ENCODE results near the gene UNC13D.
A peak's percentile ranks its signal among the peaks of the same experiment; 100 is the strongest.

UNC13D gene

GRCh38 chr17:75810216-75810615 lies 34.0 kb downstream of the UNC13D start:
- DNase-seq: peak in 2 of 10 donors; percentile 17 to 20

GRCh38 chr17:75809631-75810111 lies 34.5 kb downstream of the UNC13D start:
- intact Hi-C loops (cut with DNase I): no loop called here
- DNase-seq: peak in 3 of 10 donors; percentile 57 to 75 (median 68)

More at GRCh38 chr17:75810216-75810615, 34.0 kb downstream of the UNC13D start:
- intact Hi-C loops (cut with DNase I): no loop called here

DNA sequence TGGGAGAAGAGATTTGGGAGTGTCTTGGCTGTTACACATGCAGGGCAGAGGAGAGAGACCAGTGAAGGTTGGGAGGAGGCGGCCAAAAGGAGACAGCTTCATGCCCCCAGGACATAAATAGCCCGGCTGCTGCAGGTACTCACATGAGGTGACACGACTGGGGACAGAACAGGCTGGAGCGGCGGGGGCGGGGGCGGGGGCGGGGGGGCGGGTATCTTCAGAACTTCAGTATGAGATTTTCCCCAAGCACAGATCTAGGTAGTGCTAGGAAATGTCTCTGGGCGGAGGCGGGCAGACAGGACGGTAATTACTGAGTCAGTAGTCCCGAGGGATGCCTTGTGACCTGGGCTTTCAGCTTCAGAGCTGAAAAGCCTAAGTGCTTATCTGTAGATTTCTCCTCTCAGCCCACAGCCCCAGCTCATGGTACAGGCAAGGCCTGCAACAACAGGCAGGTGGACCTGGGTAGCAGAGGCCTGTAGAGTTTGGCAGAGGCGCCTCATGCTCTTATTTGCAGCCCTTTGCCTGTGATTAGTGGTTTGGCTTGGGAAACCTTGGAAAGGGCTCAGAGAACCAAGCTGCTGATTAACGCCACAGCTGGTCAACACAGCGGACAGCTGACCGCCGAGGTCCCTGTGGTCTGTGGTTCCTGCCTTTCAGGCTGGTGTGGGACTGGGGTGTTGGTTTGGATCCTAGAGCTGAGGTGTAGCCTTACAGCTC lies 35.1 kb downstream of the UNC13D start:
- peak in 3 of 10 donors; percentile 55 to 66 (median 61) for DNase-seq
- intact Hi-C loops (cut with DNase I): no loop called here

- peak in 1 of 10 donors; percentile 32 for DNase-seq
- intact Hi-C loops (cut with DNase I): no loop called here
Observed at GRCh38 chr17:75808549-75808904, 35.7 kb downstream of the UNC13D start.

GRCh38 chr17:75807861-75808260 lies 36.3 kb downstream of the UNC13D start:
- peak in 1 of 10 donors; percentile 44 for DNase-seq
- intact Hi-C loops (cut with DNase I): no loop called here

- intact Hi-C loops (cut with DNase I): no loop called here
- peak in 2 of 10 donors; percentile 29 to 72 for DNase-seq
Observed at GRCh38 chr17:75806822-75807500, 37.2 kb downstream of the UNC13D start.

DNA sequence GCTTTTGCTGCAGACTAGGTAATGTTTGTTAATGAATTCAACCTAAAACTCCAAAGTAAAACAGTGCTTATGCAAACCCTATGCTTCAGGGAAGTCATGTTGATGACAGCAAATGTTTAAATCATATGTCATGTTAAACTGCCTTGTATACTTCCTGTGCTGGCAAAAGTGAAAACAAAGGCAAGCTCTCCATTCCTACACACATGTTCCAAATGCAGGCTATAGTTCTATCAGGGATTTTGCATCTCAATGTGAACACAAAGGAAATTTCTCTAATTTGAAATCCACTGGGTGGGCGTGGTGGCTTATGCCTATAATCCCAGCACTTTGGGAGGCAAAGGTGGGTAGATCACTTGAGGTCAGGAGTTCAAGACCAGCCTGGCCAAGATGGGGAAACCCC lies 40.3 kb downstream of the UNC13D start:
- intact Hi-C loops (cut with DNase I): no loop called here
- DNase-seq: peak in 1 of 10 donors; percentile 5

GRCh38 chr17:75799402-75799801 lies 44.8 kb downstream of the UNC13D start:
- intact Hi-C loops (cut with DNase I): no loop called here
- DNase-seq: no peak

DNA sequence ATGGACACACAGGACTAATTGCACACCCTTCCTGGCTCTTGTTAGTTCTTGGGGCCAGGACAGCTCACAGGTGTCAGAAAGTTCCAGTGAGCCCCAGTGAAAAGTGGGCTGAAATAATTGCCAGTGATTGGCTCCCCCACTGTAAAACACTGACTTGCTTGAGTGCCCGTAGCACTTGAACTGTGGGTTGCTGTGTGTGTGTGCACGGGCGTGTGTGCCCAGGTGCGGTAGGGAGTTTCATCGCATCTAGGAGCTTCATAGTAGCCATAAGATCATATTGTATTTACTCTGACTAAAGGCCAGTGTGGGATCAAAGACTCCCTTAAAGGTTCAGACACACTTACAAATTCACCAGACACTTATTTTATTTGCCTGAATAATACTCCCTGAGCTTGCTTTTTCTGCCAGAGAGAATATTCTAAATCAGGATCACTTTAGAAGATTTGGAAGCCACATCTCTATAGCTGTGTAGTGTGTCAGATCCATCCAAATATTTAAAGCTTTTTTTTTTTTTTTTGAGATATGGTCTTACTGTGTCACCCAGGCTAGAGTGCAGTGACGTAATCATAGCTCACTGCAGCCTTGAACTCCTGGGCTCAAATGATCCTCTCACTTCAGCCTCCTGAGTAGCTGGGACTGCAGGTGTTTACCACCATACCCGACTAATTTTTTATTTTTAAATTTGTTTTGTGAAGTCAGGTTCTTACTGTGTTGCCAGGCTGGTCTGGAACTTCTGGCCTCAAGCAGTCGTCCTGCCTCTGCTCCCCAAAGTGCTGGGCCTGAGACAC lies 48.2 kb downstream of the UNC13D start:
- peak in 2 of 10 donors; percentile 8 to 18 for DNase-seq
- intact Hi-C loops (cut with DNase I): no loop called here

- DNase-seq: no peak
- intact Hi-C loops (cut with DNase I): no loop called here
Observed at GRCh38 chr17:75793460-75793859, 50.7 kb downstream of the UNC13D start.

- intact Hi-C loops (cut with DNase I): no loop called here
- no peak for DNase-seq
Observed at GRCh38 chr17:75791254-75791653, 53.0 kb downstream of the UNC13D start.

GRCh38 chr17:75785016-75785890 lies 59.0 kb downstream of the UNC13D start:
- peak; percentile 69 to 97 (median 84) for DNase-seq
- intact Hi-C loops (cut with DNase I): loop anchor here (5.0 kb wide), 2 partner anchors 42 to 67 kb away; no protein-coding TSS in a partner anchor

GRCh38 chr17:75784473-75785015 lies 59.7 kb downstream of the UNC13D start, which contains the start of gene UNK:
TSS of gene UNK (plus strand) at chr17:75784806. CDS start at chr17:75784881, 75 bp downstream.
- peak; percentile 97 to 99 (median 98) for DNase-seq
- intact Hi-C loops (cut with DNase I): loop anchor here (5.0 kb wide), 2 partner anchors 43 to 68 kb away; no protein-coding TSS in a partner anchor

- DNase-seq: peak in 3 of 10 donors; percentile 33 to 84 (median 78)
- intact Hi-C loops (cut with DNase I): no loop called here
Observed at GRCh38 chr17:75783803-75784472, 60.3 kb downstream of the UNC13D start.

GRCh38 chr17:75783069-75783783 lies 61.0 kb downstream of the UNC13D start:
- intact Hi-C loops (cut with DNase I): no loop called here
- no peak for DNase-seq

DNA sequence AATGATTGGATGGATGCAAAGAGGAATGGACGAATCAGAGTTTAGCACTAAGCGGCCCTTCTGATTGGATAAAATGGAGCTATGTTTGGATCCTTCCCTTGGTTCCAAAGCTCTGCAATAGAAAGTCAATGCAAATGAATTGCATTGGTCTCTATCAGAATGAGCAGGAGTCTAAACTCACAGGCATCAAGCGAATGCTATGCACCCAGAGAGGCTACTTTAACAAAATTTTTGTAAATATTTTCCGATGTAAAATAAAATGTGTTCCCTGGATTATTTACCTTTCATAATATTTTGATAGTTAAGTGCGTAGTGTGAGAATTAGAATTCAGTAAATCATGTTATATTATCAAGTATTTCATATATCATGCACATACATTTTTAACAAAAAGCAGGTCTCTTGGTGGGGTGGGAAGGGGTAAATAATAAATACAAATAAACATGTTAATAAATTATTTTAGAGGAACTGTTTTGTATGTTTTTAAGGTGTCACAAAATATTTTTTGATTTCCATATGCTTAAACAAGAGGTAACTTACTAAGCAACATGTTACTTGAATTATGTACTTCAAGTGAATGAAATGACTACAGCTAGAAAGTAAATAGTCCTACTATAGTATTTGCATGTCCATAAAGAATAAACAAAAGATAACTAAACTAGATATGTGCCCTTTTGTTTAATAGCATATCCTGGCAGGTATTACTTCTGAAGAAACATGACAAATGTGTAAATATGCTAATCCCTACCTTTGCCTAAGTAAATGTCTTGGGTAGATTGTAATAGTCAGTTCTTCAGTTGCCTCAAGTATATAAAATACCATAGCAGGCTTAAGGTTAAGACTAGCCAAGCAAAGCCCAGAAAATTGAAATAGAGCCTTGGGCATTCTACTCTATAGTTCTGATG lies 64.0 kb downstream of the UNC13D start:
- intact Hi-C loops (cut with DNase I): loop anchor here (5.0 kb wide), 1 partner anchor 62 kb away; the partner anchor contains the start of gene UNC13D

More for the DNA sequence above, 64.0 kb downstream of the UNC13D start:
- DNase-seq: no peak

Data from posterior cingulate gyrus (tissue), 11 donors.